Gastrocnemius medialis (tissue), 4 donors: ENCODE data around the gene BYSL.

Source experiments
- POLR2A ChIP-seq, 2 donors: fragments of 450-650 bp; IDR thresholded peaks; one replicate each; pipeline ENCODE4 v1.6.1; 2017; ENCODE audit warnings: antibody characterized with exemption in 2 of 2, mild to moderate bottlenecking in 2 of 2, moderate library complexity in 2 of 2
- TF ChIP-seq, protein P1 (sequence below), 5 experiments: fragments of 450-650 bp in 3 of 5; fragments of 200-600 bp in 2 of 5; sonication (generic) in 2 of 5; IDR thresholded peaks in 4 of 5; conservative IDR thresholded peaks in 1 of 5; 1 replicate in 4 of 5; 2 replicates in 1 of 5; pipeline ENCODE4 v1.5.1; 2016 to 2019; ENCODE audit warnings: antibody characterized with exemption in 5 of 5, mild to moderate bottlenecking in 3 of 5, moderate library complexity in 3 of 5

DNA sequence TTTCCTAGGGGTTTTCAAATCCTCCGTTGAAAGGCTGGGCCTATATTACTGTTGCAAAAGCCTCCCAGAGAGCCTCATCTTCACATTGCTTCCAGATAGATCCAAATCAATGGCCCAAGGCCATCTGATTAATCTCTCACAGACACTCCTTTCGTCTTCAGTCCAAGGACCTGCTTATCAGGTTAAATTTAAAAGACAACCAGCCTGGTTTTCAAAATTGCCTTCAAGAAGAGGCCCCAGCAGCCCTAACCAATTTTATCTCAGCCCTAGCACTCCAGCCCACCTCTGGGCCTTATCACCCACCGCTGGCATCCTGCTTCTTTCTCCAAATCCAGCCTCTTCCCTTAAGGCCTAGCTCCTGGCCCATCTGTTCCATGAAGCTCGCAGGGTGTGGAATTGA, 35.8 kb downstream of the BYSL start:
- TF ChIP-seq, protein P1, sequence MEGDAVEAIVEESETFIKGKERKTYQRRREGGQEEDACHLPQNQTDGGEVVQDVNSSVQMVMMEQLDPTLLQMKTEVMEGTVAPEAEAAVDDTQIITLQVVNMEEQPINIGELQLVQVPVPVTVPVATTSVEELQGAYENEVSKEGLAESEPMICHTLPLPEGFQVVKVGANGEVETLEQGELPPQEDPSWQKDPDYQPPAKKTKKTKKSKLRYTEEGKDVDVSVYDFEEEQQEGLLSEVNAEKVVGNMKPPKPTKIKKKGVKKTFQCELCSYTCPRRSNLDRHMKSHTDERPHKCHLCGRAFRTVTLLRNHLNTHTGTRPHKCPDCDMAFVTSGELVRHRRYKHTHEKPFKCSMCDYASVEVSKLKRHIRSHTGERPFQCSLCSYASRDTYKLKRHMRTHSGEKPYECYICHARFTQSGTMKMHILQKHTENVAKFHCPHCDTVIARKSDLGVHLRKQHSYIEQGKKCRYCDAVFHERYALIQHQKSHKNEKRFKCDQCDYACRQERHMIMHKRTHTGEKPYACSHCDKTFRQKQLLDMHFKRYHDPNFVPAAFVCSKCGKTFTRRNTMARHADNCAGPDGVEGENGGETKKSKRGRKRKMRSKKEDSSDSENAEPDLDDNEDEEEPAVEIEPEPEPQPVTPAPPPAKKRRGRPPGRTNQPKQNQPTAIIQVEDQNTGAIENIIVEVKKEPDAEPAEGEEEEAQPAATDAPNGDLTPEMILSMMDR (IDR thresholded peaks at IDR 0.05 in 4 of 5, conservative IDR thresholded peaks at IDR 0.05 in 1 of 5) = no peak
- no peak for TF ChIP-seq POLR2A (IDR thresholded peaks at IDR 0.05)
